Stimulated activated CD8-positive, alpha-beta memory T cell treated with anti-CD3 and anti-CD28 coated beads, Interleukin-12 subunit alpha, Interleukin-12 subunit beta, amount 100 ng/mL, for 4 hours (primary cell): ENCODE results near the gene YBX1.

Experiments used
- DNase-seq: peaks from one replicate; pipeline ENCODE4 v3.0.0-alpha.2; 2020; ENCODE audit warnings: low read depth

Gene YBX1

GRCh38 chr1:42735477-42736105, 53.4 kb downstream of the YBX1 start:
- no peak for DNase-seq

- DNase-seq = no peak
These were observed 53.9 kb downstream of the YBX1 start for GRCh38 chr1:42736152-42736551.

- no peak for DNase-seq
These were observed 54.5 kb downstream of the YBX1 start for GRCh38 chr1:42736571-42737200.

GRCh38 chr1:42737257-42737656, 55.0 kb downstream of the YBX1 start:
- no peak for DNase-seq

- DNase-seq = no peak
These were observed 55.9 kb downstream of the YBX1 start for GRCh38 chr1:42737986-42738677.

- DNase-seq = no peak
These were observed 56.5 kb downstream of the YBX1 start for GRCh38 chr1:42738678-42739226.

- no peak for DNase-seq
These were observed 57.8 kb downstream of the YBX1 start, which contains the start of gene CLDN19 for GRCh38 chr1:42739753-42740700. Gene CLDN19, minus strand, starts transcription at chr1:42740236. Its CDS starts 173 bp downstream, at chr1:42740063.

- DNase-seq = no peak
These were observed 58.8 kb downstream of the YBX1 start for GRCh38 chr1:42740851-42741580.

- DNase-seq = no peak
These were observed 59.5 kb downstream of the YBX1 start for GRCh38 chr1:42741706-42742105.

- no peak for DNase-seq
These were observed 59.9 kb downstream of the YBX1 start for GRCh38 chr1:42742141-42742540.

GRCh38 chr1:42742617-42743316, 60.5 kb downstream of the YBX1 start:
- DNase-seq = no peak

- no peak for DNase-seq
These were observed 61.3 kb downstream of the YBX1 start for GRCh38 chr1:42743317-42744147.

GRCh38 chr1:42744148-42744413, 61.9 kb downstream of the YBX1 start:
- DNase-seq = no peak

GRCh38 chr1:42745851-42746250, 63.6 kb downstream of the YBX1 start:
- DNase-seq = no peak

- no peak for DNase-seq
These were observed 64.4 kb downstream of the YBX1 start for GRCh38 chr1:42746436-42747105.

GRCh38 chr1:42747125-42747524, 64.9 kb downstream of the YBX1 start:
- DNase-seq = no peak

GRCh38 chr1:42748021-42748420, 65.8 kb downstream of the YBX1 start:
- DNase-seq = no peak

- no peak for DNase-seq
These were observed 66.5 kb downstream of the YBX1 start for GRCh38 chr1:42748461-42749410.
